HG02571 (cell line): ENCODE measurements around the gene SPATA2L.
A peak's percentile ranks its signal among the peaks of the same experiment; 100 is the strongest.

ENCODE experiments used
- ATAC-seq: cut with Tn5 transposase; IDR thresholded peaks from one replicate; pipeline ENCODE4 v1.9.1; 2021; ENCODE audit warnings: mild to moderate bottlenecking, moderate library complexity; ENCODE audit not compliant: unreplicated experiment

SPATA2L gene

GRCh38 chr16:89701425-89702406 lies at the start of gene SPATA2L:
Gene SPATA2L, minus strand, starts transcription at chr16:89701705. Its CDS starts 473 bp downstream, at chr16:89701232.
- peak; percentile 49 for ATAC-seq

DNA sequence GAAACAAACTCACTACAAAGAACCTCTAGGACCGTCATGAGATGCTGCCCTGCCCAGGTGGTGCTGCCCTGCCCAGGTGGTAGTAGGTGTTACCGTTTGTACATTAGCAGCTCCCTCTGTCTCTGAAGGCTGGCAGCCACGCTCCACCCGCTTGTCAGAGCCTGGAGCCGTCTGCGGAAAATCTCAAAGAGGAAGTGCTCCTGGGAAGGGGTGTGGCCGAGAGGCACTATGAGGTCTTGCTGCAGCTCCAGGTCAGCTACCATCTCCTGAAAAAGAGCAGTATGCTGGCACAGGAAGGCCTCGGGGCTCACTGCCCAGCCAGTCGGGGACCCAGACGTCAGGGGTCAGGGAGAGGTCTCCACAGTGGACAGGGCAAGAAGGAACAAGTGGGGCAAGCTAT lies 48.1 kb upstream of the SPATA2L start:
- no peak for ATAC-seq

DNA sequence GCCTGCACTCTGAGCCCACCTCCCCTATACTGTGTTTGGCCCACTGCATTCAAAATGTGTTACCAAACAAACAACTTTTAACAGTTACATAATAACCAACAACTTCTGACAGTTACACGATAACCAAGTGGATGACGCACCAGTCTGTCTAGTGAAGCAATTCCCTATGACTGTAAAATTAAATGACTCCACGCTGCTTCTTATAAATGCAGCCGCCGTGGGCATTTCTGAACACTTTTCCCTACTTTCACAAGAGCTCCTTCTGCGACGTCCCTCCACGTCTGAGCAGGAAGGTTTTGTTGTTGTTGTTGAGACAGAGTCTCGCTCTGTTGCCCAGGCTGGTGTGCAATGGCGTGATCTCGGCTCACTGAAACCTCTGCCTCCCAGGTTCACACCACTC lies 47.4 kb upstream of the SPATA2L start:
- no peak for ATAC-seq

DNA sequence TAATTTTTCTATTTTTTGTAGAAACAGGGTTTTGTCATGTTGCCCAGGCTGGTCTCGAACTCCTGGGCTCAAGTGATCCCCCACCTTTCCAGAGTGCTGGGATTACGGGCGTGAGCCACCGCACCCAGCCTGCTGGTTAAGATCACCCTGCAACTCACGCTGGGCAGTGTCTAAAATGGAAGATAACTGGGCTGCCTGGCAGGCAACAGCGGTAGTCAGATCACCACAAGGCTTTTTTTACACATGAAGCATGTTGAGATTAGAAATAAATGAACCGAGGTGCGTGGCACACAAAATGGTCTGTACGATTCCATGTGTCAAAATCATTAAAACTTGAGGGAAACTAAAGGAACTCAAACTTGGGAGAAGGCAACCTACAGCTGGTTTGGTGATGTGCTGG lies 46.6 kb upstream of the SPATA2L start:
- no peak for ATAC-seq

DNA sequence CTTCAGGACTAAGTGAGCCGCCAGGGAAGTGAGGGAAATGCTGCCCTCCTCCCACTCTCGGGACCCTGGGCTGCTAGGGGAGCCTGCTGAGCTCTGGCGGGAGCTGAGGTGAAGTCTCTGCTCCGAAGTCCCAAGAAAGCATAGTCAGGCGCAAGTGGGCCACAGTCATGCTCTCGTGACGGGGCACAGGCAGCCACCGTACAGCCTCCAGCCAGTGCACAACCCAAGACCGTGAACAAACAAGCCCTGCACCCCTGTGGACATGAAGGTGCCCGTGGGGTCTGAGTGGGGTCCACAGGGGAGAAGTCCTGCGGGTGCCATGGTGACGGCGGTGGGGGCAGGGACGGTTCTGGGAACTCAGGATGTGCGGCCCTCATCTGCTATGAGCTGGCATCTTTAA lies 44.5 kb upstream of the SPATA2L start:
- ATAC-seq = no peak

DNA sequence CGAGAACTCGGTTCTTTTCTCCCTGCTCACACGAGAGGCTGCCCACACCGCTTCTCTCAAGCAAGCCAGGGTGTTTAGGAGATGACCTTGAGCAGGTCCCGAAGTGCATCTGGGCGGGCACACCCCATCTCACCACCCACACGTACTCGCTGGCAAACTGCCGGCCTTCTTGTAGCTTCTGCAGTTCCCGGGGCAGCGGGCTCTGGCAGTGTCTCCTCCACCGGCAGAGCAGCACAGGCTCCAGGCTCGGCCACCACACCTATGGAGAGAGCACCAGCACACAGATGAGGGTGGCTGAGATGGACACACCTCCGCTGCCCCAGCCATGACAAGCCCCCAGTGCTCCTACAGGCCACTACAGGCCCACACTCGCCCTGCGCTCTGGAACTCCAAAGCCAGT lies 43.3 kb upstream of the SPATA2L start:
- no peak for ATAC-seq

DNA sequence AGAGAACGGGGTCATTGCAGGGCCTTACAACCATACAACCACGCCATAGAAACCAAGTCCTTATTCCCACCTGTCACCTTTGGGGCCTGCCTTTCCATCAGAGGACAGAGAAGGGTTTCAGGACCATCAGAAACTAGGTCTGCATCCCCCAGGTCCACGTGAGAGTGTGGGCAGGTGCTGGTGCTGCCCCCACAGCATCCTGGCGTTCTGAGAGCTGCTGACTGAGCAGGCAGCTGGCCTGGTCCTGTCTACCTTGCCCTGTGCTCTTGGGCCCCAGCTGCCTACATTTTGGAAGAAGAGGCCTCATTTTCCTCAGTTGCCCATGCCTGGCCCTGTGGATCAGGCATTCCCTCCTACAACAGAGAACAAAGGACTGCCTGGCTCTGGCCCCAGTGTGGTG lies 41.4 kb upstream of the SPATA2L start:
- ATAC-seq = no peak

DNA sequence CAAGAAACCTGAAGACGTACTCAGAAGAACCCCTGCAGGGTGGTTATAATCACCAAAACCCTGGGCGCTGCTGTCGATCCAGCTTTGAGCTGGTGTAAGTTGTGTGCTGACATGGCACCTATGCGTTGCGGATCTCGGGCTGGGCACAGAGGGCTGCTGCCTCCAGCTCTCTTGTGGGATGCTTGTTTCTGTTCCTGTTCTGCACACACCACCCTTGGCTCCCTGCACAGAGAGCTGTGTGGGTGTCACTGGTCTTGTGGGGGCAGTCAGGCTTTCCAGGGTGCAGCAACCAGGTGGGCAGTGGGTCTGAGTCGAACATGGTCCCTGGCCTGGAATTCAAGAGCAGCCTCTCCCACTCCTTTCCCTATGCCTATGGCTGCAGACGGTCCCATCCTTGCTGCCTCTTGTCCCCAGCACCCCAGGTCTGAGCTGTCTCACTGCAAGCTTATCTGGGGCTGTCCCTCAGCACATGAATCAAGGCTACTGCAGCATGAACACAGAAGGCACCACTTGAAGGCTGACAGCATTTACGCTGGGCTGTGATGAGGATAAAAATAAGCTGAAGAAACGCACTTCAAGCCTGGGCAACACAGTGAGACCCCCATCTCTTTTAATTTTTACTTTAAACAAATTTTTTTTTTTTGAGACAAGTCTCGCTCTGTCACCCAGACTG lies 40.0 kb upstream of the SPATA2L start:
- no peak for ATAC-seq

DNA sequence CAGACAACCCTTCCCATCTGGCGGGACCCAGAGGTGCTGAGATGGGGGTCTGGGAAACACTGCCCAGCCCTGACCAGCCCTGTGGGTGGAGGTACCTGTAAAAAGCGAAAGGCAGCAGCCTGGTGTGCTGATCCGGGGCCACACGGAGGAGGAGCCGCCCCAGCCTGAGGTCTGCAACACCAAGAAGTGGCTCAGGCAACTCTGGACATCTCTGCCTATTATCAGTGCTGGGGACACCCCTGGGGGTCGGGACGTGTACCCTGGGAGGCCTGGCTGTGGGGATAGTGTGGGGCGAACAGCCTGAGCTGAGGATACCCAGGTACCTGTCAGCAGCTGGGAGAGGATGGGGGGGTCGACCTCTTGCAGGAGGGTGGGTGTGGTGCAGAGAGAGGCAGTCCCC lies 37.9 kb upstream of the SPATA2L start:
- no peak for ATAC-seq

DNA sequence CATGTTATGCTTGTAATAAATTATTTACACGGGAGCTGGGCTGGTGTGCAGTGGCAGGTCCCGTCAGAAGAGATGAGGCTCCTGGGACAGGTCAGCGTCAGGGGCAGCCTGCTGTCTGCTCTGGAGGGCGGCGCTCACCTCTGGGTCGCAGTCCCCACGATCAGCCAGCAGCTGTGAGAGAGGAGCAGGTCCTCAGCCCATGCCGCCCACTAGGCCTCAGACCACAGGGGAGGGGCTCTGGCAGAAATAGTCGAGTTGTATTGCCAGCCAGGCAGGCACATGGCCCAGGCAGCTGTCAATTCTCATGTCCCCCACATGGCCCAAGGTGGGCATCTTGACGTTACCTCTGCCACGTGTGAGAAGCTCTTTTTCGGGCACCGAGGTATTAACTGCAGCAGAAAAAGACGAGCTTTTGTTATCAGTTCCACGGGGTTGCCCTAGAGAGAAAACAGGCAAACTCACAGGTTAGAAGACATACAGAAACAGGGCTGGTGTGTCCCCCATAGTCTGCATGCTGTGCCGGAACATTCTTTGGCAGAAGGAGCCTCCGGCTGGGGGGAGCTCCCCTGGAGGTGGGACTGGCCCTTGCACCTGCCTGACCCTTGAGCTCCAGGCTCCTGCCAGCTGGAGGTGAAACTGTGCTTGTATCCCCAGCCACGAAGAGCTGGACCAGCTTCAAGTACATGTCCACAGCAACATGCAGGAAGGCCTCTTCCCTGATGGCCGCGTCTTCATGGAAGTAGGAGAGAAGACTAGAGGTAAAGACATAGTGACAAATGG lies 37.2 kb upstream of the SPATA2L start:
- ATAC-seq = no peak

DNA sequence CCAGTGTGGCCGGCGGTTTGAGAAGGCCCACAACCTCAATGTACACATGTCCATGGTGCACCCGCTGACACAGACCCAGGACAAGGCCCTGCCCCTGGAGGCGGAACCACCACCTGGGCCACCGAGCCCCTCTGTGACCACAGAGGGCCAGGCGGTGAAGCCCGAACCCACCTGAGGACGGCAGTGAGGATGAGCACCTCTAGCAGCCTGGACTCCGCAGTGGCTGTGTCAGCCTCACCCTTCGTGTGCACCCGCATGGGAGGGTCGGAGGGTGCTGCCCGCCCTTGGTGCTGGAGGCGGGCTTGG lies 36.5 kb upstream of the SPATA2L start:
- no peak for ATAC-seq

DNA sequence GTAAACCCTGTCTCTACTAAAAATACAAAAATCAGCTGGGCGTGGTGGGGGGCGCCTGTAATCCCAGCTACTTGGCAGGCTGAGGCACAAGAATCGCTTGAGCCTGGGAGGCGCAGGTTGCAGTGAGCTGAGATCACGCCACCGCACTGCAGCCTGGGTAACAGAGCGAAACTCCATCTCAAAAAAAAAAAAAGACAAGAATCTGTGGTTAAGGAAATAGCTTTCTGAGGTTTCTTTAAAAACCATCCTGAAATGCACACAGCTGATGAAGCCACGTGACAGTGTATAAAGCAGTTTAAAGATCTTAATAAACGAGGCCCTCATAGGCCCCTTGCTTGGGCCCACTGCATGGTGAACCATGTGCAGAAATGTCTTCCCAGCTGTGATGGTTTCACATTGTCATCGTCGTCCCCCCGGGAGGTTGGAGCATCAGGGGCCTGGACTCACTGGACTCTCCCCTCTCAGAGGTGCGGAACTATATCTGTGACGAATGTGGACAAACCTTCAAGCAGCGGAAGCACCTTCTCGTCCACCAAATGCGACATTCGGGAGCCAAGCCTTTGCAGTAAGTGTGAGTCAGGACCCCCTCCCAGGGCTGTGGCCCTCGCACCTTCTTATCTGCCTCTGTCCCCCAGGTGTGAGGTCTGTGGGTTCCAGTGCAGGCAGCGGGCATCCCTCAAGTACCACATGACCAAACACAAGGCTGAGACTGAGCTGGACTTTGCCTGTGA lies 36.0 kb upstream of the SPATA2L start:
- no peak for ATAC-seq

DNA sequence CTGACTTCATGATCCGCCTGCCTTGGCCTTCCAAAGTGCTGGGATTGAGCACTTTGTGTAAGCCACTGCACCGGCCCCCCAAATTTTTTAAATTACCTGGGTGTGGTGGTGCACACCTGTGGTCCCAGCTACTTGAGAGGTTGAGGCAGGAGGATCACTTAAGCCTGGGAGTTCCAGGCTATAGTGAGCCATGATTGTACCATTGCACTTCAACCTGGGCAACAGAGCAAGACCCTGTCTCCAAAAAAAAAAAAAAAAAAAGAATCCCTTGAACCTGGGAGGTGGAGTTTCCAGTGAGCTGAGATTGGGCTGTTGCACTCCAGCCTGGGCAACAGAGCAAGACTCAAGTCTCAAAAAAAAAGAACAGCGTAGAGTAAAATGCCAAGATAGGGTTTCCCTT lies 35.0 kb upstream of the SPATA2L start:
- no peak for ATAC-seq

GRCh38 chr16:89733792-89734191 lies 32.3 kb upstream of the SPATA2L start:
- ATAC-seq = no peak

DNA sequence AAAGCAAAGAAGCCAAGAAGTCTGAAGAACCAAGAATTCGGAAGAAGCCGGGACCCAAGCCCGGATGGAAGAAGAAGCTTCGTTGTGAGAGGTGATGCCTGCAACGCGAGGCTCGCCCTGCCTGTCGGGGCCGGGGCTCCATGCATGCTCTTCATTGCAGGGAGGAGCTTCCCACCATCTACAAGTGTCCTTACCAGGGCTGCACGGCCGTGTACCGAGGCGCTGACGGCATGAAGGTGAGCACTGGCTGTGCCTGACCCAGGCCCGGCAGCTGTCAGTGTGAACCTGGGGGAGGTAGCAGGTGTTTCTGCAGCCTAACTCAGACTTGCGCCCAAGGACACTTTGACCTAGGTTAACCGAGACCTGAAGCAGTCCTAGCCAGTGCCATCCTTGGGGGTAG lies 31.8 kb upstream of the SPATA2L start:
- no peak for ATAC-seq

DNA sequence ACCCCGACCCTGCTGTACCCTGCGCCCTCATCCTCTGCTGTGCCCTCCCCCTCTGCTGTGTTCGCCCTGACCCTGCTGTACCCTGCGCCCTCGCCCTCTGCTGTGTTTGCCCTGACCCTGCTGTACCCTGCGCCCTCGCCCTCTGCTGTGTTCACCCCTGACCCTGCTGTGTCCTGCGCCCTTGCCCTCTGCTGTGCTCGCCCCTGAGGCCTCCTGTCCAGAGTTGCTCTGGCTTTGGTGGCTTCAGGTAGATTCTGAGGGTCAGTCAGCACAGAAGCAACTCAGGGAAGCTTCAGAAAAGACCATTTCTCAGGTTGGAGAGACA lies 31.4 kb upstream of the SPATA2L start:
- no peak for ATAC-seq

- no peak for ATAC-seq
Observed at GRCh38 chr16:89732142-89732917, 30.8 kb upstream of the SPATA2L start.

GRCh38 chr16:89730610-89731234 lies 29.2 kb upstream of the SPATA2L start:
- no peak for ATAC-seq

- no peak for ATAC-seq
Observed at GRCh38 chr16:89729863-89730593, 28.5 kb upstream of the SPATA2L start.
